Activated CD8-positive, alpha-beta memory T cell treated with anti-CD3 and anti-CD28 coated beads for 48 hours (primary cell): ENCODE results near the gene CDH4.

Experiments
- DNase-seq, 3 experiments: peaks; one replicate each; pipeline ENCODE4 v3.0.0-alpha.2; 2020; ENCODE audit warnings: low read depth in 2 of 3, low spot score in 2 of 3

Gene CDH4

DNA sequence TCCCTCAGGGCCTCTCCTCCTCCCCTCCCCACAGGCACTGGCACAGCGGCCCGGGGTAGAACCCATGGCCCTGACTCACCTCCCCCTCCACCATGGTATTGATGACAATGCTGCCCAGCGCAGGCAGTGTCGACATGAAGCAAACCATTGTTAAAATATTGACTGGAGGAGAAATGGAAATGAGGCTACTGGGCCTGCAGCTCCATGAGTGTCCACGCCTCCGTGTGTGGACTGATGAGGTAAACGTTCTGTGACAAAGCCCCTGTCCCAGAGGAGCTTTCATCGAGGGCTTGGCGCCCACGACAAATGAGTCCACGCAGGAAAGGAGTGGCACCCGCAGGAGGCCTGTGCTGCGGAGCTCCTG lies 410.9 kb downstream of the CDH4 start:
- no peak for DNase-seq

GRCh38 chr20:61663521-61664425 lies 411.7 kb downstream of the CDH4 start:
- DNase-seq = no peak

DNA sequence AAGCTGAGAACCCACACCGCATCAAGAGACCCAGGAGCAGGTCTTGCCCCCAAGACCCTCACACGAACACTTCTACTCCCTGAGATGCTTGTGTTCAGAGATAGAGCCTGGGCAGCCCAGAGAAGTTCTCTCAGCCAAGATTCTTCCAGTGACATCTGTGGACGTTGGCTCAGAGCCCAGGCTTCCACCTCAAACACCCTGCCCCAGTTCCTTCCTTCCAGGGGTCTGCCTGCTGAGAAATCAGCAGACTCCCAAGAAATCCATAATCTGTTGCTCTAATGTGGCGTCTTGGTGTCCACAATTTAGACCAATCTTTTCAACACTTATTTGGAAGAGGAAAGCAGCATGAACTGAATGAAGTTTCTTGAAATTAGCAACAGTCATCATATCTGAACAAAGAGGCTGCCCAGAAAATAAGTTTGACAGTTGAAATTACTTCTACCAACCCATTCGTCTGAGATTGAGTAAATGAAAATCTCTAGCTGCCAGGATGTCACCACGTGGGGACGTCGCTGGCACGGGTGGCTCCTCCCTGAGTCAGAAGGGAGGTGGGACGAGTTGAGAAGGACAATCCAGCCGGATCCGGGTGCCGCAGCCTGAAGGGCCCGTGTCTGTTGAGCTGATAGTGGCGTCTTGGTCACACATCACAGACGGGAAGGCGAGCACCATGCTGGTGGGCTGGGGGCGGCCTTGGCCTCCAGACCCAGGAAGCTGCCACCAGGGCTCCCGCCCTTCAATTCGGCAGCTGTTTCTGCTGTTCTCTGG lies 412.7 kb downstream of the CDH4 start:
- DNase-seq = no peak

DNA sequence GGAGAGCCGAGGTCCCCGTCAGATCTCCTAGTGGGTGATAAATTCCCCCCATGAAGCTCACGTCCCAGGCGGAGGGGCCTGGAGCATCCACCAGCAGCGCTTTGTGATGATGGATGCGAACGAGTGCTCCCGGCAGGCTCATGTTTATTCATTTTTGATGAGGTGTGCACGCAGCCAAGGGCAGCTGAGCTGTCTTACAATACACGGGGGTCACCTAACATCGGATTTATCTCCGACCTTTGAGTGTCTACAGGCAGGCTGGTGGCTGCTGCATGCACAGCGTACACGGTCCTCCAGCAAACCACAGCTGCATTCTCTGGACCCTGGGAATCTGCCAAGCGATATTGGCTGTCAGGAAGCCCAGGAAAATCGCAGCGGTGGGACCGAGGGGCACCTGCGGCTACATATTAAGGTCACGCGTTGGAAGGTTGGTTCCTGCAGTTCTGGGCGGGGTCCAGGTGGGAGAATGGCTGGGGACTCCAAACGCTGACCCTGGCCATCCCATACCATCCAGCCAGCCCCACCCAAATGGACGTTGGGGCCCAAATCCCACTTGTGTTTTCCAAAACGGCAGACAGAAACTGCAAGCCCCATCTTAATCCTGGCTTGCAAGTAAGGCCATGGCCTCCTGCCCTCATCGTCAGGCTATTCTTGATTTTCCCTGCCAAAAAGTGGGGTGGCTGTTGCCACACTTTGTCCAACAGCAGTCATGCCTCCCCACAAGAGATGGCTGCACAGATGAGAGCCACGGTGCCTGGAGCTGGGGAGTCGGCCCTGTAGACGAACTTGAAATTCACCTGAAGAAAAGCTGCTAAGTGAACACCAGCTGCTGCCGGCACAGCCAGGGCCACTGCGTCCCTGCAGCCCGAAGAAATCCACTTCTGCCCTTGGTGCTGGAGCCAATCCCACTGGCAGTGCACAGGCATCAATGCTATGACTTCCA lies 413.7 kb downstream of the CDH4 start:
- DNase-seq = no peak

DNA sequence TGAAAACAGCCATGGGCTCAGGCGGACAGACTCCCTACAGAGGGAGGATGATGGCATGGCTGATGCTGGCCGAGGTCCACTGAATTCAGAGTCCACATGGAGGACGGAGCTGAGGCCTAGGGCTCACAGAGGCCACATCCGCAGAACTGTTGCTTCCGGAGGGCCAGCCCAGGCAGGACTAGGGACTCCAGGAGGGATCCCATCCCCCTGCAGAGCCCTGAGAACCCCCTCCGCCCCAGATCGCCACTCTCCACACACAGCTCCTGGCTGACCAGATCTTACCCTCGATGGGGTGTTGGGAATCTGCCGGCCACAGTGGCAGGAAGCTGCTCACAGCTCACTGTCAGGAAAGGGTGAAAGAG lies 414.4 kb downstream of the CDH4 start:
- DNase-seq = no peak

- DNase-seq = no peak
These were observed 415.2 kb downstream of the CDH4 start for GRCh38 chr20:61667056-61667792.

- no peak for DNase-seq
These were observed 416.1 kb downstream of the CDH4 start for GRCh38 chr20:61668065-61668650.

GRCh38 chr20:61668771-61669503 lies 416.9 kb downstream of the CDH4 start:
- DNase-seq = no peak

GRCh38 chr20:61670274-61670673 lies 418.2 kb downstream of the CDH4 start:
- no peak for DNase-seq

- no peak for DNase-seq
These were observed 419.5 kb downstream of the CDH4 start for GRCh38 chr20:61671559-61671958.

DNA sequence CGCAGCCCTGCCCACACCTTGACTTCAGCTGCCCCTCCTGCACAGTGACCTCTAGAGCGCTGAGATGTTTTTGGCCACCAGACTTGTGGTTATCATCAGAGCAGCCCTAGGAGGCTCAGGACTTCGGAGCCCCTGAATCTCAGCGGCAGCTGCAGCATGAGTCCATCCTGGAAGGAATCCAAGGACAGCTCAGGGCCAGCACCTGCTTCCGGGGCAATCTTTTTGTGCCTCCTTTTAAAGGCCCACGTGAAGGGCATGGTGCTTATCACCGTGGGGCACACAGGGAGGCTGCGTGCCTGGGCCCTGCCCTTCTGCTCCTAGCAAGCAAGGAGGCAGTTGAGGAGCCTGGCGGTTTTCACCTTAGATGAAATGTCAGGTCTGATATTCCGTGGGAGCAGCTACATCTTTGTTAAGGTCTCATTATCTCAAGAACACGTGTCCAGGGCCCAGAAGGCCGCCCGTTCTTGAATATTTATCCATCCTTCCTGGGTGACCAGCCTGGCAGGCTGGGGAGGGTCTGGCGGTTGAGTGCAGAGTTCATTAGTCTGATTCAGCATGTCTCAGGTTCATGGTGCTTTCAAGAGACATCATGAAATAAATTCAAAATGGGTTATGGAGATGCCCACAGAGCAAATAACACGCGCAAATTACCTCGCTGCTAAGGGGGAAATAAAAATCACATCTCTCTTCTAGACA lies 421.2 kb downstream of the CDH4 start:
- DNase-seq = no peak

- no peak for DNase-seq
These were observed 422.1 kb downstream of the CDH4 start for GRCh38 chr20:61674121-61674520.

DNA sequence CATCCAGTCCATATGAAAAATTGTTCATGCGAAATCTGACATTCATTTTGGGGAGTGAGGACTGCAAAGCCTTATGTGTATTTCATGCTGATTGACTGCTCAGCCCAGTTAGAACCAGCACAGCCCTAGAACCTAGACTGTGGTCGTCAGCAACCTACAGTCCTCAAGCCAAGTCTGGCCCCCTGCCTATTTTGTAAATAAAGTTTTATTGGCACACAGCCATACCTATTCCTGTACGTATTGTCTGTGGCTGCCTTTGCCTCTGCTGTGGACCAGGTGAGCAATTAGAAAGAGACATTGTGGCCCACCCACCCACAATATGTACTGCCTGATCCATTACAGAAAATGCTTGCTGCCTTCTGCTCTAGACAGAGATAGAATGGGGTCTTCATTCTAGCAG lies 422.6 kb downstream of the CDH4 start:
- DNase-seq = no peak

DNA sequence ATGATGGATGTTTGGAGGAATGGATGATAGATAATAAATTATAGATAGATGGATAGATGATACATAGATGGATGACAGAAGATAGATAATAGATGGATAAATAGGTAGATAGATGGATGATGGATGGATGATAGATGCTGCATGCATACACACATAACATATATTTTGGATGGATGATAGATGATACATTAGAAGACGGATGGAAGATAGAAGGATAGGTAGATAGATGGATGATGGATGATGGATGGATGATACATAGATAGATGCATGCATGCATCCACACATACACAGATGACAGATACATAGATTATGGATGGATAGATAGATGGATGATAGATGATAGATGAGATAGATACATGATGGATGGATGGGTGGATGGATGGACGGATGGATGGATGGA lies 425.9 kb downstream of the CDH4 start:
- DNase-seq = no peak

DNA sequence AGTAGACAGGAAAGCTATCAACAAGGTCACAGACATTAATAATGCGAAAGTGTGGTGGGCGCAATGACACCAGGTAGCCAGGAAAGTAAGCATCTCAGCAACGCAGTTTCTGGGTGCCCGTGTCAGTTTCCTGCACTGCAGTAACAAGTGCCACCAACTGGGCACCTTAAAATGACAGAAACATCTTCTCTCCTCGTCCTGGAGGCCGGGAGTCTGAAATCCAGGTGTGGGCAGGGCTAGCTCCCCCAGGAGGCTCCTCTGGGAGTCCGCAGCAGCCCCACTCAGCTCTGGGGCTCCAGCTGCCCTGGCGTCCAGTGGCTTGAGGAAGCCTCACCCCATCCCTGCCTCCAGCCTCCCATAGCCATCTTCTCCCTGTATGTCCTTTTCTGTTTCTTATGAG lies 426.4 kb downstream of the CDH4 start:
- no peak for DNase-seq

DNA sequence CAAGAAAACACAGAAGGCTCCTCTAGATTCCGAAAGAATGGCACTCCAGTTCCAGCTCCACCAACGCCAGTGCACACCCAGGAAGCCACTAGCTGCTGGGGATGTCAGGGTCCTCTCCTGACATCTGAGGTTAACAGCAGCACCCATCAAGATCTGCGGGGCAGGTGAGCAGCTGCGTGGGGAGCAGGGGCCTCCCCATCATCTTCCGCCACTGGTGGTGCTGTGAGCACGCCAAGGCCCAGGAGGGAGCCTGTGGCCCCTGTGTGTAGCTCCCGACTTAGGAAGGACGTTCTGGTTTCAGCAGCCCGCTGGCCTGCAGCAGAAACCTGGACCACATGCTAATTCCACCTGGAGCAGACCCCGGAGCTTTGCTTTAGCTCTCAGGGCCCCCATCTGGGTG lies 427.4 kb downstream of the CDH4 start:
- DNase-seq = no peak

DNA sequence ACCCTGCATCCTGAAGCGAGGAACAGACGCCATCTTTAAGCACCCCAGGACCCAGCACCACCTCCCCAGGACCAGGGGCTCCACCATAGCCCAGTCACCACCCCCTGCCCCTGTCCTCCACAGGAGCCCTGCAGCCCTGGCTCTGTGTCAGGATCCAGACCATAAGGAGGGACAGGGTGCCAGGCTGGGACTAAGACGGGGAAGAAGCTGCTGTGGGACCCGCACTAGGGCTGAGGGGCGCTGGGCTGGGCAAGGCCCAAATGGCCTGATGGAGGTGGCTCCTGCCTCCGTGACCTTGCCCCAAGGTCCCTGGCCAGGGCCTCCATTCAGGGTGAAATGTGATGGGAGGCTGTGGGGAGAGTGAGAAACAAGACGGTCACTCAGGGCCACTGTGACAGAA lies 428.0 kb downstream of the CDH4 start:
- DNase-seq = no peak

GRCh38 chr20:61682114-61682995 lies 430.3 kb downstream of the CDH4 start:
- DNase-seq = no peak
